Measurements from ENCODE around the gene GYPC.

DNA sequence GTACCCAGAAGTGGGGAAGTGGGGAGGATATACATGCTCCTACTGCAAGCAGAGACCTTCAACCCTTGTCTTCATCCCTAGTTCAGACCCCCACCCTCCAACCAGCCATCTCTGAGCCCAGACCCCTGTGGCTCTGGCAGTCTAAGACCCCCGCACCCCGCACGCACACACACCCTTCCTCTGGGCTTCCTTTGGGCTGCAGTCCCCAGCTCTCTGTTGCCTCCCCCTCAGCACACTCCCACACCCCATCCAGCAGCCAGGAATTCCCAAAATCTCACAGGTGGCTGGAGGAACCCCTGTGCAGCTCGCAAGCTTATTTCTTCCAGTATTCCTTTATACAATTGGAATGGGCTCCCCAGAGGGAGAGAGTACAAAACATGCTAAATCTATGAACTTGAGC is 13.9 kb upstream of the GYPC start:
- no peak for TF ChIP-seq EZH2phosphoT487 (IDR thresholded peaks at IDR 0.05; ENCODE audit: insufficient read depth, low read depth)
- no peak for TF ChIP-seq EZH2 (IDR thresholded peaks at IDR 0.05; ENCODE audit: insufficient read depth, poor library complexity, severe bottlenecking)

All from GM23248 (cell line).